ENCODE measurements around the gene CPLANE2.

CPLANE2 gene

DNA sequence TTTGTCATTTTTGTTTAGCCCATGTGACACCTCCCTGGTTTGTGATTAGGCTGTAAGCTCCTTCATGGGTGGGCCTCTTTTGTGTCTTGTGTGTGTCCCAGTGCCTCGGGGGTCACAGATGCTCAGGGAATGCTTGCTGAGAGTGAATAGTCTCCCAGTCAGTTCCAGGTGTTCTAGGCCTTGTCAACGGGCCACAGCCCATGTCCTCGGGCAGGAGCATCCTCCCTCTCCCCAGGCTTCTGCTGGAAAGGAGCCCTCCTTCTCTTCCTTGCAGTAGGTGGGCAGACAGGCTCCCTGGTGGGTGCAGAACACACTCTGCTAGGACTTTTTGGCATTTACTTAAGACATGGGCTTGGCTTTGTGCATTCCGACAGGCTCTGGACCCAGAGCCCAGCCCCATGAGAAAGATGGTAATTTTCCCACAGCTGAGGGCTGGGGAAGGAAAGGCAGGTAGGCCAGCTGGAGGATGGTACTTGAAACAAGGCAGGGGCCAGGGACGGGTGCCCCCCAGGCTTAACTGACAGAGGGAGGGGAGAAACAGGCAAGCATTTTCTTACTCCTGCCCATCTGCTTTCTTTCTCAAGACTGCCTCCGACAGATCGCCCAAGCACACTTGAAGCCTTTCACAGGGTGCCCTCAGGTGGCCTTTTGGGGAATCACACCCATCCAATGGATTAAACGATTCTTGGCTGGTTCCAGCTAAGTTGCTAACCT, 7.1 kb upstream of the CPLANE2 start:
- H3K4me1 ChIP-seq (ENCODE audit: insufficient read depth, low read length) = no peaks in the 10 kb centered on the region
- no peaks in the 10 kb centered on the region for H3K9me3 ChIP-seq (ENCODE audit: control insufficient read depth, insufficient read depth, low read length)
- H3K36me3 ChIP-seq (ENCODE audit: insufficient read depth, low read length) = no peaks in the 10 kb centered on the region
- H3K9ac ChIP-seq (ENCODE audit: low read depth, low read length) = no peak overlapping the region

DNA sequence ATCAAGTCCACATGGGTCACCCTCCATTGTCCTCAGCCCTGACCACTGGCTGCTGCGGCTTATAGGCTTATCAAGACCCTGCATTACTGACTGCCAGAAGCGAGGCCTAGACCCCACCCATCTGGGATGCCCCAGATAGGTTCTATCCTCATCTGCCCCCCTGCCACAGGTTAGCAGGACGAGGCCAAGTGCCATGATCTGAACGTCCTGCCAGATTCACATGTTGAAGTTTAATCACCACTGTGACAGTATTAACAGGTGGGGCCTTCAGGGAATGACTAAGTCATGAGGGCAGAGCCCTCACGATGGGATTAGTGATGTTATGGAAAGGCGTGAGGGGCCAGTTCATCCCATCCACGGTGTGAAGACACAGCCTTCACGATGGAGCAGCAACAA, 6.2 kb upstream of the CPLANE2 start:
- Histone ChIP-seq H3K4me1 (ENCODE audit: insufficient read depth, low read length) (no peaks in the 10 kb centered on the region), H3K9ac (ENCODE audit: low read depth, low read length) (no peak overlapping the region), H3K36me3 (ENCODE audit: insufficient read depth, low read length) (no peaks in the 10 kb centered on the region), H3K9me3 (ENCODE audit: control insufficient read depth, insufficient read depth, low read length) (no peaks in the 10 kb centered on the region)

DNA sequence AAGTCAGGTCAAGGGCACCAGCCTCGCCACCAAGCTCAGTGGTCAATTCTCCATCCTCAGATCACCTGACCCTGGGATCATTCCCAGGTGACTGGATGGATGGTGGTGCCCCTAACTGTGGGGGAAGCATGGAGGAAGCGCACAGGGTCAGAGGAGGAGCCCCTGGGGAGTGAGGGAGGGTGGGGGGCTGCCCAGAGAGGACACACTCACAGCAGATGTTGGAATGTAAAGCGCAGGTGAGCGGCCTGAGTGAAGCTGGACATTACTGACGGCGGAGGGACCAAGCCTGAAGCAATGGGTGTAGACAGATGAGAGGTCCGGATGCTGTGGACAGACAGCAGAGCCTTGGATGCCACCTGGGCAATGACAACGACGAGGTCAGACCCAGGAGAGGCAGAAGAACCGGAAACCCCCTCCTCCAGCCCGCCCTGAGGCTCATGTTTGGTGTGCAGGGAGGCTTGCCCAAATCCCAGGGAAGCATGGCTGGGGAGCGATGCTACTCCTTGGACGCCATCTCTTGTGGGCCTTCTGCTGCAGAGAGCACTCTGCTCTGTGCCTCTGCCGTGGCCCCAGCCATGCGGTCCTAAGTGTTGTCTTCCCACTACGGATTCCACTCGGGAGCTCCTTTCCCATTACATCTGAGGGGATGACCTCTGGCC, 5.7 kb upstream of the CPLANE2 start:
- H3K9me3 ChIP-seq (ENCODE audit: control insufficient read depth, insufficient read depth, low read length) = no peaks in the 10 kb centered on the region
- peaks cover under 1% of the 10 kb centered on the region; the same call in 1 of the 2 replicates for H3K4me1 ChIP-seq (ENCODE audit: insufficient read depth, low read length)
- no peak overlapping the region for H3K9ac ChIP-seq (ENCODE audit: low read depth, low read length)
- no peaks in the 10 kb centered on the region for H3K36me3 ChIP-seq (ENCODE audit: insufficient read depth, low read length)

DNA sequence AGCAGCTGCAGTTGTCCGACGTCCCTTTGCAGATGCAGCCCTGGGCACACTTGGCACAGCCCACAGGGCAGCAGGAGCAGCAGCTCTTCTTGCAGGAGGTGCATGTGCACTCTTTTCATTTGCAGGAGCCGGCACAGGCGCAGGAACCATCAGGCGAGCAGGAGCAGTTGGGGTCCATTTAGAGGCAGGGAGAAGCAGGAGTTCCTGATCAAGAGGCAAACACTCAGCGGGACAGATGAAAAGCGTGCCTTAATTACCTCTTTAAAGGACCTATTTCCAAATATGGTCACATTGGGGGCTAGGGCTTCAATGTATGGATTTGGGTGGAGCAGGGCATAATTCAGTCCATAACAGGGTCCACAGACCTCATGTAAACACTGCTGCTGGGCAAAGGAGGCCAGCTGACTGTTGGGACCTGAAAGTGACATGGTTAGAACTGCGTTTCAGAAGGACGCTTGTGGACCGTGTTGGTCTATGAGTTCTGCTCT, 4.3 kb upstream of the CPLANE2 start:
- no peak overlapping the region for H3K9ac ChIP-seq (ENCODE audit: low read depth, low read length)
- no peaks in the 10 kb centered on the region for H3K36me3 ChIP-seq (ENCODE audit: insufficient read depth, low read length)
- peaks cover 6% of the 10 kb centered on the region; the same call in 1 of the 2 replicates for H3K4me1 ChIP-seq (ENCODE audit: insufficient read depth, low read length)
- H3K9me3 ChIP-seq (ENCODE audit: control insufficient read depth, insufficient read depth, low read length) = no peaks in the 10 kb centered on the region

DNA sequence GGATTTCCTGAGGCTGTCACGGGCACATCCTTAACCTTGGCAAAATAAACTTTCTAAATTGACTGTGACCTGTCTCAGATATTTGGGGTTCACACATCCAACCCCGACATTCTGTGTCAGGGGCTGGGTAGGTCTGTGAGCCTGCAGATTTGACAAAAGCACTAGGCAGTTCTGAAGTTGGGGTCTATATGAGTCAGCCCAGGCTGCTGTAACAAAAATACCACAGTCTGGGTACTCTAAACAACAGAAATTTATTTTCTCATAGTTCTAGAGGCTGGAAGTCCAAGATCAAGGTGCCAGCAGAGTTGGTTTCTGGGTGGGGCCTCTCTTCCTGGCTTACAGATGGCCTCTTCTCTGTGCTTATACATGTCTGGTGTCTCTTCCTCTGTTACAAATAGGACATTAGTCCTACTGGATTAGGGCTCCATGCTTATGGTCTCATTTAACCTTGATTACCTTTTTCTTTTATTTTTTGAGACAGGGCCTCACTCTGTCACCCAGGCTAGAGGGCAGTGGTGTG, 3.0 kb upstream of the CPLANE2 start:
- Histone ChIP-seq H3K9ac (ENCODE audit: low read depth, low read length) (no peak overlapping the region), H3K4me1 (ENCODE audit: insufficient read depth, low read length) (peaks cover 11% of the 10 kb centered on the region; the same call in 1 of the 2 replicates), H3K9me3 (ENCODE audit: control insufficient read depth, insufficient read depth, low read length) (no peaks in the 10 kb centered on the region), H3K36me3 (ENCODE audit: insufficient read depth, low read length) (no peaks in the 10 kb centered on the region)

DNA sequence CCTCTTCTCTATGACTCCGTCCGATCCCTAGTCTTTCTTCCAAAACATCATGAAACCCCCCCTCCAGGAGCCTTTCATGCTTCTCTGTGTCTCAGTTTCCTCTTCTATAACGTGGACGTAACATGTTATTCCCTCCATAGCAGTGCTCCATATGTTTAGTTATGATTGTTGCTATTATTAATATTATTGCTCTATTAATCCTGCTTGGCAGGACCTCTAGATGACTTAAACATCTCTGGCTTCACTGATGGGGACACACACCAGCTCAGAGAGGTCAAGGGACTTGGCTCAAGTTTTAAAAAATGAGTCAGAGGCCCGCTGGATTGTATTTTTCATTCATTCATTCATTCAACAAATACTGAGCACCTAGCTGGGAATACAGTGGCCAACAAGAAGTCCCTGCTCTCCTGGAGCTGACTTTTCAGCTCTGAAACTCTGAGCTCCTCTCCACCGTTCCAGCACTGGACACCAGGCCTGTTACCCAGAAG, 404 bp upstream of the CPLANE2 start:
- peaks cover 11% of the 10 kb centered on the region; the same call in 1 of the 2 replicates for H3K4me1 ChIP-seq (ENCODE audit: insufficient read depth, low read length)
- H3K9ac ChIP-seq (ENCODE audit: low read depth, low read length) = peak overlapping the region; percentile 83; the same call in 1 of the 2 replicates
- no peaks in the 10 kb centered on the region for H3K36me3 ChIP-seq (ENCODE audit: insufficient read depth, low read length)
- H3K9me3 ChIP-seq (ENCODE audit: control insufficient read depth, insufficient read depth, low read length) = no peaks in the 10 kb centered on the region

GRCh38 chr1:16235944-16236510, 956 bp downstream of the CPLANE2 start:
- no peaks in the 10 kb centered on the region for H3K36me3 ChIP-seq (ENCODE audit: insufficient read depth, low read length)
- H3K9ac ChIP-seq (ENCODE audit: low read depth, low read length) = peak overlapping the region; percentile 83; the same call in 1 of the 2 replicates
- no peaks in the 10 kb centered on the region for H3K9me3 ChIP-seq (ENCODE audit: control insufficient read depth, insufficient read depth, low read length)
- H3K4me1 ChIP-seq (ENCODE audit: insufficient read depth, low read length) = peaks cover 11% of the 10 kb centered on the region; the same call in 1 of the 2 replicates

GRCh38 chr1:16235347-16235746, 1.6 kb downstream of the CPLANE2 start:
- Histone ChIP-seq H3K36me3 (ENCODE audit: insufficient read depth, low read length) (no peaks in the 10 kb centered on the region), H3K4me1 (ENCODE audit: insufficient read depth, low read length) (peaks cover 11% of the 10 kb centered on the region; the same call in 1 of the 2 replicates), H3K9me3 (ENCODE audit: control insufficient read depth, insufficient read depth, low read length) (no peaks in the 10 kb centered on the region), H3K9ac (ENCODE audit: low read depth, low read length) (no peak overlapping the region)

DNA sequence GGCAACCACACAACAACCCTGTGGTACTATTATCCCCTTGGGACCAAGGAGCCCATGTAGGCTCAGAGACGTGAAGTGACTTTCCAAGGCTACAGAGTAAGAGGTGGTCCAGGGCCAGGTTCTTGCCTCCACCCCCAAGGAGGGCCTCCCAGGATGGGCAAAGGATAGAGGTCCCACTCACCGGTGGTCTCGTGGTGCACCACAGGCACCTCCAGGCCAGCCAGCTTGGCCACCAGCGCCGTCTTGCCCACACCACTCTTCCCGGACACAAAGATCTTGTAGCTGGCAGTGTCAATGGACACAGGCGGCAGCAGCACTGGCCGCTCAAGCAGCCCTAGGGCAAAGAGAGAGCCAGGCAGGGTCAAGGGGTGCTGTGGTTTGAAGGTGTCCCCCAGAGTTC, 3.6 kb downstream of the CPLANE2 start:
- Histone ChIP-seq H3K36me3 (ENCODE audit: insufficient read depth, low read length) (no peaks in the 10 kb centered on the region), H3K9me3 (ENCODE audit: control insufficient read depth, insufficient read depth, low read length) (no peaks in the 10 kb centered on the region), H3K4me1 (ENCODE audit: insufficient read depth, low read length) (peaks cover 11% of the 10 kb centered on the region; the same call in 1 of the 2 replicates), H3K9ac (ENCODE audit: low read depth, low read length) (no peak overlapping the region)

GRCh38 chr1:16232316-16232710, 4.7 kb downstream of the CPLANE2 start:
- H3K9me3 ChIP-seq (ENCODE audit: control insufficient read depth, insufficient read depth, low read length) = no peaks in the 10 kb centered on the region
- no peaks in the 10 kb centered on the region for H3K36me3 ChIP-seq (ENCODE audit: insufficient read depth, low read length)
- no peak overlapping the region for H3K9ac ChIP-seq (ENCODE audit: low read depth, low read length)
- peaks cover 6% of the 10 kb centered on the region; the same call in 1 of the 2 replicates for H3K4me1 ChIP-seq (ENCODE audit: insufficient read depth, low read length)

GRCh38 chr1:16231331-16232315, 5.4 kb downstream of the CPLANE2 start:
- Histone ChIP-seq H3K9me3 (ENCODE audit: control insufficient read depth, insufficient read depth, low read length) (no peaks in the 10 kb centered on the region), H3K4me1 (ENCODE audit: insufficient read depth, low read length) (peaks cover 5% of the 10 kb centered on the region; the same call in 1 of the 2 replicates), H3K9ac (ENCODE audit: low read depth, low read length) (no peak overlapping the region), H3K36me3 (ENCODE audit: insufficient read depth, low read length) (no peaks in the 10 kb centered on the region)

DNA sequence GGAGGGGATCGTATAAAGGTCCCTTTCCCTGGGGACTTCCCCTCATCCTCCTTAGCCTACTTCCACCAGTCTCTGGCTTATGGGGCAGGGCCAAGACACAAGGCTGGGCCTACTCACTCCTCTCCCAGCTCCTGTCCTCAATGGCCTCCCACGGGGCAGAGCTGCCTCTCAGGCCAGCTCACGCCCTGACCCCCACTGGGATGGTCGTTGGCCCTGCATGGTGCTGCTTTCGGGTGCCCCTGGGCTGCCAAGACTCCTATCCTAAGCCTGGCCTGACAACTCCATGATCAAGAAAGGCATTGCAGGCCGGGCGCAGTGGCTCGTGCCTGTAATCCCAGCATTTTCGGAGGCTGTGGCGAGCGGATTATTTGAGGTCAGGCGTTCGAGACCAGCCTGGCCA, 6.2 kb downstream of the CPLANE2 start:
- no peak overlapping the region for H3K9ac ChIP-seq (ENCODE audit: low read depth, low read length)
- no peaks in the 10 kb centered on the region for H3K36me3 ChIP-seq (ENCODE audit: insufficient read depth, low read length)
- no peaks in the 10 kb centered on the region for H3K4me1 ChIP-seq (ENCODE audit: insufficient read depth, low read length)
- no peaks in the 10 kb centered on the region for H3K9me3 ChIP-seq (ENCODE audit: control insufficient read depth, insufficient read depth, low read length)

DNA sequence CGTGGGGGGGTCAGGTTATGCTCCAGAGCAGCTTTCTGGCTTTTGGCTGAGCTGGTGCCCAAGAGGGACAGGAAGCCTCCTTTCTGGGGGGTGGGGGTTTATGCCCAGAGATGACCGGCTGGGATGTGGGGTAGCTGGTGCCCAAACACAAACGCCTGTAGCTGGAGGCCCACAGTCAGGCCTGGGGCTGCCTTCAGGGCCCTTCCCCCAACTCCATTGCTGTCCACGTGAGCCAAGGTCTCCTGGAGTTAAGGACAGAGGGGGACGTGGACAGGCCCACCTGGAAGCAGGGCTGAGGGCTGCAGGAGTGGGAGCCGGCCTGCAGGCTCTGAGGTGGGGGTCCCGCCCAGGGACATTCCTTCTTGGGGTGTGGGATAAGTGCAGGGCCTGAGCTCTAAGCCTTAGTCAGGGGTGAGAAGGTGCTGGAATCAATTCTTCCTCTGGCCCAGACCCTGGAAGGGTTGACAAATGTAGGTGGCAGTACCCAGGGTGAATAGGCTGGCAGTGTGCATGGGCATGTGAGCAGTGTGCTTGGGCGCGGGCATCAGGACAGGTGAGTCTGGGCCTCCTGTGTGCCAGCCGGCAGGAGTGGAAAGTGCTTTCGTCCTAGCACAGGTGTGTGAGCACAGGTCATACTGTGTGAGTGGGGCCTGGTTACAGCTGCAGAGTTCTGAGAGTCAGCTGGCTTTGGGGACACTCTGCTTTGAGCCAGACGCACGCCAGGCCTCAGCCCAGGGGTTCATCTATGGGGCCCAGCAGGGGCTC, 6.8 kb downstream of the CPLANE2 start:
- no peak overlapping the region for H3K9ac ChIP-seq (ENCODE audit: low read depth, low read length)
- no peaks in the 10 kb centered on the region for H3K9me3 ChIP-seq (ENCODE audit: control insufficient read depth, insufficient read depth, low read length)
- H3K36me3 ChIP-seq (ENCODE audit: insufficient read depth, low read length) = no peaks in the 10 kb centered on the region
- H3K4me1 ChIP-seq (ENCODE audit: insufficient read depth, low read length) = no peaks in the 10 kb centered on the region
